GM12878 (cell line): Measurements from ENCODE around the gene SUOX. TPM values are rescaled to one million over a fixed set of nuclear protein-coding genes. Genes with fewer than 3 reads are reported as not detected.
A peak's percentile ranks its signal among the peaks of the same experiment; 100 is the strongest.

Experiments used
- CHD1 ChIP-seq: IDR thresholded peaks from 2 replicates; pipeline ENCODE4 v1.6.1; 2012; ENCODE audit warnings: low read depth, low read length, improper control_type of control experiment
- FOXK2 ChIP-seq: fragments of 450-650 bp; IDR thresholded peaks from 2 replicates; pipeline ENCODE4 v1.6.1; 2017; ENCODE audit warnings: mild to moderate bottlenecking, moderate library complexity
- GATAD2B ChIP-seq: fragments of 450-650 bp; conservative IDR thresholded peaks from 2 replicates; pipeline ENCODE4 v1.6.1; 2017; ENCODE audit warnings: low read depth, mild to moderate bottlenecking, moderate library complexity
- KLF5 ChIP-seq: fragments of 450-650 bp; IDR thresholded peaks from 2 replicates; pipeline ENCODE4 v1.6.1; 2014; ENCODE audit warnings: mild to moderate bottlenecking; ENCODE audit not compliant: partially characterized antibody
- LARP7 ChIP-seq: fragments of 450-650 bp; IDR thresholded peaks from 2 replicates; pipeline ENCODE4 v1.6.1; 2017; ENCODE audit warnings: mild to moderate bottlenecking
- MLLT1 ChIP-seq: fragments of 450-650 bp; IDR thresholded peaks from 2 replicates; pipeline ENCODE4 v1.6.1; 2016; ENCODE audit warnings: mild to moderate bottlenecking
- PBX3 ChIP-seq: IDR thresholded peaks from 2 replicates; pipeline ENCODE4 v1.6.1; 2011; ENCODE audit warnings: mild to moderate bottlenecking, low read depth, low read length, moderate library complexity; ENCODE audit not compliant: insufficient replicate concordance
- POLR2A ChIP-seq: IDR thresholded peaks from 2 replicates; pipeline ENCODE4 v1.6.1; 2011; ENCODE audit warnings: low read depth, mild to moderate bottlenecking, low read length
- RELB ChIP-seq: fragments of 450-650 bp; IDR thresholded peaks from 2 replicates; pipeline ENCODE4 v1.6.1; 2017; ENCODE audit warnings: low read depth, mild to moderate bottlenecking, moderate library complexity
- SIN3A ChIP-seq: IDR thresholded peaks from 2 replicates; pipeline ENCODE4 v1.6.1; 2012; ENCODE audit warnings: low read depth, low read length, improper control_type of control experiment
- TCF12 ChIP-seq: IDR thresholded peaks from 2 replicates; pipeline ENCODE4 v1.6.1; 2011; ENCODE audit warnings: low read depth, mild to moderate bottlenecking, low read length
- ZBTB4 ChIP-seq: fragments of 450-650 bp; formaldehyde crosslinking; IDR thresholded peaks from 2 replicates; pipeline ENCODE4 v1.4.0; 2022; ENCODE audit warnings: mild to moderate bottlenecking, moderate library complexity
- ZNF384 ChIP-seq: IDR thresholded peaks from 2 replicates; pipeline ENCODE4 v1.6.1; 2012; ENCODE audit warnings: low read depth, mild to moderate bottlenecking, low read length, improper control_type of control experiment, borderline replicate concordance
- ZZZ3 ChIP-seq: IDR thresholded peaks from 2 replicates; pipeline ENCODE4 v1.6.1; 2011; ENCODE audit warnings: low read depth; ENCODE audit not compliant: control insufficient read depth, insufficient read length
- polyA plus RNA-seq, 11 experiments: library from polyadenylated mRNA; depleted of rRNA in 4 of 11; unstranded in 6 of 11; stranded (reverse) in 5 of 11; fragments of >200 nt; fragmentation: Nextera tagmentation in 4 of 11; fragmentation: Illumina TruSeq in 1 of 11; extraction: Ambion mirVana in 4 of 11; extraction: Trizol in 1 of 11; gene quantifications; 1 replicate in 1 of 11; 2 replicates in 10 of 11; pipeline versions ENCODE4 v1.2.1 to v1.2.3, GENCODE V29; 2011 to 2016; ENCODE audit warnings: inconsistent platforms in 2 of 11, missing spikeins in 2 of 11, low read depth in 1 of 11
- total RNA-seq, 4 experiments: library from RNA; depleted of rRNA in 3 of 4; stranded (reverse); fragments of >200 nt in 3 of 4; fragmentation: Illumina TruSeq in 1 of 4; extraction: Trizol in 1 of 4; gene quantifications; 2 replicates each; pipeline versions ENCODE4 v1.2.1 to v1.2.3, GENCODE V29; 2013 to 2021

Gene SUOX
- total and polyA plus RNA-seq, 10 of the 15 experiments (the other 5 are each of a cell fraction or from before 2014, with no cell fraction given): 5.1 to 18.8 (median 13.4) TPM

- TF ChIP-seq RELB: 0 out of 2 replicates have a peak, but pooled peaks have one; percentile 16
- no peak for TF ChIP-seq PBX3
- TF ChIP-seq GATAD2B: peak; percentile 66; the same call in 1 of the 2 replicates
- TF ChIP-seq TCF12: no peak
- TF ChIP-seq ZZZ3: no peak
- no peak for TF ChIP-seq POLR2A
- no peak for TF ChIP-seq ZNF384
- TF ChIP-seq ZBTB4 (CRISPR knock-in tag): no peak
- TF ChIP-seq SIN3A: peak; percentile 74
- 0 out of 2 replicates have a peak, but pooled peaks have one; percentile 43 for TF ChIP-seq LARP7
- TF ChIP-seq CHD1: no peak
- TF ChIP-seq MLLT1: peak; percentile 82; the same call in 1 of the 2 replicates
- no peak for TF ChIP-seq FOXK2
- TF ChIP-seq KLF5: no peak
Measured at GRCh38 chr12:55974308-55974730, 22.8 kb upstream of the SUOX start (continued).
